HG02642 (cell line): Measurements from ENCODE around the gene TNFRSF4.

Experiments used
- ATAC-seq: cut with Tn5 transposase; IDR thresholded peaks from one replicate; pipeline ENCODE4 v1.9.1; 2021; ENCODE audit warnings: mild to moderate bottlenecking; ENCODE audit not compliant: unreplicated experiment, poor library complexity

The TNFRSF4 gene

DNA sequence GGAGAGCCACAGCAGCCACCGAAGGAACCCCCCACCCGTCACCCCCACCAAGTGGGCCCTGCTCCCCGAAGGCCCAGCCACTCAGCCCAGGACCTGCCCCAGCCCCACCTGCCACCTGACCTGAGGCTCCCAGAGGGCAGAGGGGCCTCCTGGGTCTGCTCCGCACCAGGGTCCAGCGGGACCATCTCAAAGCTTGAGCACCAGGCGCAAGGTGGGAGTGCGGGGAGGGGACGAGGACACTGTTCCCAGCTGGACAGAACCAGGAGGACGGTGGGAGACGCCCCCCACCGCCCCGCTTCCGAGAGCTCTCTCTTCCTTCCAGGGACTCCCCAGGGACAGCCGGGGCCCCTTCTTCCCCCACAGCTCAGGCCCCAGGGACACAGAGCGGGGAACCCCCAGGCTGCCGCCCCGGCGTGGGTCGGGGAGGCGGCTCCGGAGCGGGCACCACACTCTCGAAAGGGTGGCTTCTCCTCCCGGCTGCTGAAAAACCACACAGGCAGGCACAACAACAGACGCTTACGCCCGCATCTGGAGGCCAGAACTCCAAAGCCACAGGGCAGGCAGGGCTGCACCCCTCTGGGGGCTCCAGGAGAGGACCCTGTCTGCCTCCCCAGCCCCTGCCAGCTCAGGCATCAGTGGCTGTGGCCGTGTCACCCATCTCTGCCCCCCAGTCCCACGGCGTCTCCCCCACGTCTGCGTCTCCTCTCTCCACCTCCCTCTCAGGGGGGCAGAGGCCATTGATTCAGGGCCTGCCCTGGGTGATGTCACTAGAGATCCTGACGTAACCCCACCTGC lies 42.2 kb downstream of the TNFRSF4 start:
- ATAC-seq: no peak

DNA sequence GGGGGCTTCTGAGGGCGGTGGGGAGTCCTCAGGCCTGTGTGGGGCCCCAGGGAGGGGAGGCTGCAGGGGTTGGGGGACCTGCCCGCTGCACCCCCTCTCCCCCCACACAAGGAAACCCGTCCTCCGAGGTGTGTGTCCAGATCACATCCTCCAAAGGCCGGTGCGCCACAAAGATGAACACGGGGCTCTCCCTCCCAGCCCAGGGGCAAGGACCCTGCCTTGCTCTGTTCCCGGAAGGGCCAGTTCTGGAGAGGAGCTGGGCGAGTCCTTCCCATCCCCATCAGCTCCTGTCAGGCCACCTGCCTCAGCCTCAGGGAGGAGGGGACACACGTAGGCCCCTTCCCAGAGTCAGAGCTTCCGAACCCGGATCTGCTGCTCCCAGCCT lies 42.8 kb downstream of the TNFRSF4 start:
- no peak for ATAC-seq

DNA sequence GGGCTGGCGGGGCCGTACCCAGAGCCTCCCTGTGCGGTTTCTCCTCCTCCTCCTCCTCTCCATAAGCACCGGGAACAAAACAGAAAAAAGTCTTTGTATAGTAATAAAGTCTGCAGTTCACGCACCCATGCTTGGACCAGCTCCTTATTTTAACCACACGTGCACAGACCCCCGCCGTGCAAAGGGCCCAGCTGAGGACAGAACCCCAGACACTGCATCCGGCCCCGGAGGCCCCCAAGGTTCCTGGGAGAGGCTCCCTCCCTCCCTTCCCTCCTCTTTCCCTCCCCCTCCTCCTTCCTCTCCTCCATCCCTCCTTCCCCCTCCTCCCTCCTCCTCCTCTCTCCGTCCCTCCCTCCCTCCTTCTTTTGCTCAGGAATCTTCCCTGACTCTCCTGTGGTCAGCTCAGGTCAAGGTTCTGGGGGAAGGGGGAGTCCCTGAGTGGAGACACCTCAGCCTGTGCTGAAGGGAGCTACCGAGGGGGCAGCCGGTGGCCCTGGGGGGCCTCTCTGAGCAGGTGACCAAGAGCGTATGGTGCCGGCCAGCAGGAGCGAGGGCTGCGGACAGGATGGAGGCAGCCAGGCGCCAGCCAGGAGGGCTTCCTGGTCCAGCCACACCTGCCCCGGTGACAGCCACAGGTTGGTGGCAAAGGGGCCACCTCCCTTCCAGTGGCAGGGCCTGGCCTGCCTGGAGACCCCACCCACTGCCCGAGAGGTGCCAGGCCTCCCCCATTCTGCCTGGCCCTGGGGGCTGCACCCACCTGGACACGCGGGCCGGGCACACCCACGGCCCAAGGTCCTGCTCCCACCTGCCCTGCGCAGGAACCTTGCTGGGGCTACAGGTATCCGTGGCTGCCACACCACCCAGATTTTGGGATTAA lies 43.5 kb downstream of the TNFRSF4 start:
- no peak for ATAC-seq

DNA sequence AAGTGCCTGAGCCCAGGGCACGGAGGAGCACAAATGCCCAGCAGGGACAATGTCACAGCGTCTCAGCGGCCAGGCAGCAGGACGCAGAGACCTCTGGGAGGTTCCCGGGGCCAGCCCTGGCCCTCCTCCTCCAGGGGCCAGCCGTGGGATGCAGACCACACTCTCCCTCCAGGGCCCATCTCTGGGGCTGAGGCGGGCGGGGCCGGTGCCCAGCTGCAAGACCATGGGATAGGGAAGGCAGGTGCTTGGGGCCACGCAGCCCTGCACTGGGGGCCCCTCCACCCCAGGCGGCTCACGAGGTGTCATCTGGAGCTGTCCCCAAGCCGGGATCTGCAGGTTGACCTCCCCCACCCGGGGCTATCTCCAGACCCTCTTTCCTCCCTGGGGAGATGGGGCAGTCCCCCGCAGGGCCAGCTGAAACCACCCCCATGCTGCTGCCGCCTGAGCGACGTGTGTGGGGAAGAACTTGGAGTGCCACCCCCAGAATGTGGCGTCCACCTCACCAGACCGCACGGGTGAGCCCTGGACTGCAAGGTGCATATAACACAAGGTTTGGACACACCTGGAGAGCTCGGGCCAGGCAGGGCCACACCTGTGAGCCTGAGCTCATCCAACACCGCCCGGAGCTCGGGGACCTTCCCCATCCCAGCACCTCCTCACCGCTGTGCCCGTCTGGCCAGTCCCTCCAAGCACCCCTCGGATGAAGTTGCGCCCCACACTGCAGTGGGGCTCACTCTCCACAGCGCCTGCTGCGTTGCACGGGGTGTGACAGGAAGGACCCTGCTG lies 44.3 kb downstream of the TNFRSF4 start:
- no peak for ATAC-seq

DNA sequence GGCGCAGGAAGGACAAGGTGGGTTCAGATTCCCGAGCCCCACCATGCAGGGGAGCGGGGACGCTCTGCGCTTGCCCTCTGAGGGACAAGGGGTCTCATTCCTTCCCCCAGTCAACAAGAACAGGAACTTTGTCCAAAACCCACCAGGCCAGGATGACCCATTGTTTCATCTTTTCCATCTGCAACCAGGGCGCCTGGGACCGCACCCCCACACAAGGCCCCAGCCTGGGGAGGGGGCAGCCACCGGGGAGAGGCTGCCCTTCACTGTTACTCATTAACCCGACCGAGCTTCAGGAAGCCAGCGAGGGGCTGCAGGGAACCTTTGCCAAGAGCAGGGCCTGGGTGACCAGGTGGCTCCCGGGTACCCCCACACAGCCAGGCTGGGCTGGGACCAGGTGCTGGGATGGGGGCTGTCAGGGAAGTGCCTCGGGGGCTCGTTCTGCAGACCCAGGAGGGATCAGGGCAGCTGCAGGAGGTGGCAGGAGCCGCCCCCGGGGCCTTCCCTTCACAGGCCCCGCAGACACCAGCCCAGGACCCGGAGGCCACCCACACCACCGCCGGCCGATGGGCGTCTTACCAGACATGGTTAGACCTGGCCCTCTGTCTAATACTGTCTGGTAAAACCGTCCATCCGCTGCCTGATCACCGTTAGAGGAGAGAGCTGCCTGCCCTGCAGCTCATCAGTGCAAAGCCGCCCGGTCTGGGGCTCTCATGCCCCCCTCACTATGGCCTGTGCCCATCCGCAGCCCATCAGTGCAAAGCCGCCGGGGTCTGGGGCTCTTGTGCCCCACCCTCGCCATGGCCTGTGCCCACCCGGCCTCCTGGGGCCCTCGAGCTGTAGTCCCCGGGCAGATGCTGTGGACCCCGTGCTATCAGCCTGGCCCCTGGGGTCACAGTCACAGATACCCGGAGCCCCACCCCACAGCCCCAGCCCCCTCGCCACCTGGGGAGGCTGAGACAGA lies 45.2 kb downstream of the TNFRSF4 start:
- no peak for ATAC-seq

DNA sequence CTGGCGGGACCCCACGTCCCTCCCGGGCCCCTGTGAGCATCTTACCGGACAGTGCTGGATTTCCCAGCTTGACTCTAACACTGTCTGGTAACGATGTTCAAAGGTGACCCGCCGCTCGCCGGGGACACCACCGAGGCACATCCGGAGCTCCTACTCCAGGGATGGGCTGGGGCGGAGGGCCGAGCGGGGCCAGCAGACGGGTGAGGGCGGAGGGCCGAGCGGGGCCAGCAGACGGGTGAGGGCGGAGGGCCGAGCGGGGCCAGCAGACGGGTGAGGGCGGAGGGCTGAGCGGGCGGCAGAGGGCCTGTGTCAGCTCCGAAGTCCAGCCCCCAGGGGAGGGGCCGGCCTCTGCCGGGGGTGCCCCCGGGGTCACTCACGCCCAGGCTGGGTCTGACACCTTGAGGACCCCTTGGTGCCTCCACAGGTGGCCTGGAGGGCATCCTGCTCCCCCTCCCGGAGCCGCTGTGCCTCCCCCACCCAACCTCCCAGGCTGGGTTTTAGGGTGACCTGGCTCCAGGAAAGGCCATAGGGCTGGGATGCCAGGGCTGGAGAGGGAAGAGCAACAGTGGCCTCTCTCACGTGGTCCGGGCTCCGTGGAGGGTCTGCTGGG lies 46.0 kb downstream of the TNFRSF4 start:
- ATAC-seq: no peak

DNA sequence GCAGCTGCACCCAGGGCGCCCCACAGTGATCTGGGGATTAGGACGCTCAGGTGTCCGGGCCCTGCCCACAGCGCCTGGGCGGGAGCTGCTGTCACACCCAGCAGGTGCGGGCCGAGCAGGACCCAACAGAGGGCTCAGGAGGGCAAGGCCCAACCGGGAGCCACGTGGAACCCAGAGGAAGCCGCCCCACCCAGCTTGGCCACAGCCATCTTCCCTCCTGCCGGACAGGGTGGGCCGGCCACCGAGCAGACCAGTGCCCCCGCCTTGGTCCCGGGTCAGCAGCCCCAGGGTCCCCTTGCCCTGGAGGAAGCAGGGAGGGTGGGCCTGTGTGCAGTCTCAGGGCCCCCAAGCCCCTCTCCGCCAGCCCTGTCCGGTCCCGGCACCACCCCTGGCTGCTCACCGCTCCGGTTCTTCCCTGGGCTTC lies 46.5 kb downstream of the TNFRSF4 start:
- ATAC-seq: no peak

DNA sequence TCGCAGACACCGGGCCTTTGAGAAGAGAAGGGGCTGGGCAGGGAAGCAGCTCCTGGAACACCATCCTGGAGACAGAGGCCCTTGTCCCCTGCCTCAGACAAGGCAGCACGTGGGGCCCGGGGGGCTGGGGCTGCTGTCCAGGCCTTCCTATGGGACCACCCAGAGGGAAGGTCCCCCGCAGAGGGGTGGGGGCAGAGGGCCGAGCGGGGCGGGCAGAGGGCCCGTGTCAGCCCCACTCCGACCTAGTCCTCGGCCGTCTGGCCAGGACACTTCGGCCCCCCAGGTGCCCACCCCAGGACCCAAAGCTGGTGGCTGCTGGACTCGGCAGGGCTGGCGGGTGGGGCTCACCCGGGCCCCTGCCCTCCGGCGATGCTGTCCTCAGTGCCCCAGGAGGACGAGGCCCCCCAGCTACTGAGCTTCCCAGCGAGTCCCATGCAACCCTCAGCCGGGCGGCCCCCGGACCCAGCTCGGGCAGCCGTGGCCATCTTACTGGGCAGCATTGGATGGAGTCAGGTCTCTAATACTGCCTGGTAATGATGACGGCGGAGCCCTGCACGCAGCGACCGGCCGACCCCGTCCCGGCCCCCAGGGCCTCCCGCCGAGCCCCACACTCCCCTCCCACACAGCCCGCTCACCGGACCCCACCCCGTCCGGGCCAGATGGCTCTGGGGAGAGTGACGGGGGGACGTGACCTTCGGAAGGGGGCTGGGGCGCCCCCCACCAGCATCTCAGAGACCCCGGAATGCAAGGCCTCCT lies 47.1 kb downstream of the TNFRSF4 start:
- ATAC-seq: no peak

DNA sequence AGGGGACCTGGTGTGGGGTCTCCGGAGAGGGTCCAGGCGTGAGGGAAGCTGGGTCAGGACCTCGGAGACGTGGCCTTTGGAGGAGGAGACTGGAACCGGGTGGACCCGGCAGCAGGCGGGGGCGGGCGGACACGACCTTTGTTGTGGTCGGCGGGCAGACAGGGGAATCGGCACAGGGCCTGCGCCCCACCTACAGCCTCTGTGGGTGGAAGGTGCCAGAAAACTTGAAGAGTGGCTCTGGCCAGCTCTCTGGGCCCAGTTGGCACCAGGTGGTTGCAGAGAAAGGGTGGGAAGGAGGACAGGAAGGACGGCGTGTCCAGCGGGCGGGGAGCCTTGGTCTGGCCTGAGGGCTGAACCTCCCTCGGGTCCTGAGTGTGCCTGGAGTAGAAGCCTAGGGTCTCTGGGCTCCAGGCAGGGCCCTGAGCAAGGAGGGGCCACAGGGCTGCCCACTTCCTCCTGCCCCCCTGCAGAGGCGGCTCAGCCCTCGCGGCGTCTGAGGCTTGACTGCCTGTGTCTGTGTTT lies 48.0 kb downstream of the TNFRSF4 start:
- ATAC-seq: no peak

DNA sequence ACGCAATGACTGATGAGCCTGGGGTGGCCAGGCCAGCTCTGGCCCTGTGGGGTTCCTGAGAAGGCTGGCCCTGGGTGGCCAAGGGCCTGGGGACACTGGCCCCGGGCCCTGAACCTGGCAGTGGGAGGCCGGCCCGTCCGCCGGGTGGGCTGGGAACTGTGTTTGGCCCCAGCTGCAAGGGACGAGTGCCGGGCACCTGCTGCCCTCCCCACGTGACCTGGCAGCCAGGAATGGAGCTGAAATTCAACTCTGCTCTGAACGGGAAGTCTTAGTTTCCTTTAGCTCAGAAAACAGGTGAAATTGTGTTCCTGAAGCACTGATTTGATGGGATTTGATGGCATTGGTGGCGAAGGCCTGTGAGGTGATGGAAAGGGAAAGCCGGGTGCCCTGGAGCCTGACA lies 48.5 kb downstream of the TNFRSF4 start:
- ATAC-seq: no peak

DNA sequence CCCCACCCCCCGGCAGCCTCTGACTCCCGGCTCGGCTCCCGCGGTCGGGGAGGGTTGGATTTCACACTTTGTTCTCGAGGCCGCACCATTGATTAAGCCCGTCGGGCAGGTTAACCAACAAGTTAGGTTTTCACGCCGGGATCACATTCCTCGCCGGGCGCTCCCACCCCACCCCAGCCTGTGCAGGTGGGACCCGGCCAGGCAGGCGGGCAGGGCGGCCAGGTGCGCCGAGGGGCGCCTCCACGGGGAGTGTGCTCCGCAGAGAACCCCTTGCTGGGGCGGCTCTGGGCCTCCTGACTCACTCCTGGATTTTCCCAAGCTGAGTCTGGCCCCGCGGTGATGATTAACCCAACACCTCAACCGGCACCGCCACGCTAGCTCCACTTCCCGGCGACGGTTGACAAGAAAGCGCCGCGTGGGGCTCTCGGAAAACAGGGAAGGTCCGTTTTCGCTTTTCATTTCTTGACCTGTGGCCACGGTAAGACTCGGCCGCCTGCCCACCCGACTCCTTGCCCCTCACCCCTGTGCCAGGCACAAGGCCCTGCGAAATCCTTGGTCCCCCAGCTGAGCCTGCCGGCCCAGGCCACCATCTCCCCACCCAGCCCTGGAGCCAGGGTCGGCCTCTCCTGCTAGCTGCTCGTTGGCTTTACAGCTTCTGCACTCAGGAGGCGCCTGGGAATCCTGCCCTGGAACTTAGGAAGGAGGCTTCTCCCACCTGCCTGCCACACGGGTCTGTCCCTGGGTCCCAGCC lies 49.1 kb downstream of the TNFRSF4 start:
- ATAC-seq: no peak

DNA sequence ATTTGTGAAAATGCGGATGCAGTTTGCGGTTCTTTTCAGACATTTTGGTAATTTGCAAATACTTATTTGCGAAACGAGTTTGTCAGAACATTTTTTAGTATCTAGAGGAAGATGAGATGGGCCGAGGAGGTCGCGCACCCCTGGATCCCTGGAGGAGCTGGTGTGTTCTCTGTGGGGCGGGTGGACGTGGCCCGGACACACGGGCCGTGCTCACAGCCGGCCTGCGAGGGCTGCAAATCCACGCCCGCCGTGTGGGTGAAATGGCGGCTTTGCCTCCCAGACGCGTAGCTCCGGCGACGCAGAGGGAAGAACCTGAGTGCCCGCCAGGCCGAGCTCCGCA lies 49.6 kb downstream of the TNFRSF4 start:
- ATAC-seq: no peak

DNA sequence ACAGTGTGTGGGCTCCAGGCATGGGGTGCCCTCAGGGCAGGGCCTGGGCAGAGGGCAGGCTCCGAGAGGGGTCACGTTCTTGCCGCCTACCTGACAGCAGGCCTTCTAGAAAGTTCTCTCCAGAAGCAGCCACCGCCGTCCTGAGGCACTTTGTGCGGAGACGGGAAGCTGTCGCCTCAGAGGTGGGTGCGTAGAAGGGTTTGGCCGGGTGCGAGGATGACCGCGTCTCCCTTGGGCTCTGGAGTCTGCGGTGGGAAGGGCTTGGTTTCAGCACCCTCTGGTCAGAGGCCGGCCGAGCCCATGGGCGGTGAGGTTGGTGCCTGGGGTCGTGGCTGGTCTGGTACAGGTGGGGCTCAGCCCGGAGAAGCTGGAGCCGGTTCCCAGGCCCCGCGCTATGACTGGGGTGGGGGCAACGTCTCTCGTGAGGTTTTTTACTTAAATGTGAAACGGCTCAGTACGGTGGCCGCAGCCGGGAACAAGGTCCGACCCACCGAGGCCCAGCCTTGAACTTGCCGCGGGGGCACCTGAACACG lies 50.3 kb downstream of the TNFRSF4 start:
- ATAC-seq: no peak

DNA sequence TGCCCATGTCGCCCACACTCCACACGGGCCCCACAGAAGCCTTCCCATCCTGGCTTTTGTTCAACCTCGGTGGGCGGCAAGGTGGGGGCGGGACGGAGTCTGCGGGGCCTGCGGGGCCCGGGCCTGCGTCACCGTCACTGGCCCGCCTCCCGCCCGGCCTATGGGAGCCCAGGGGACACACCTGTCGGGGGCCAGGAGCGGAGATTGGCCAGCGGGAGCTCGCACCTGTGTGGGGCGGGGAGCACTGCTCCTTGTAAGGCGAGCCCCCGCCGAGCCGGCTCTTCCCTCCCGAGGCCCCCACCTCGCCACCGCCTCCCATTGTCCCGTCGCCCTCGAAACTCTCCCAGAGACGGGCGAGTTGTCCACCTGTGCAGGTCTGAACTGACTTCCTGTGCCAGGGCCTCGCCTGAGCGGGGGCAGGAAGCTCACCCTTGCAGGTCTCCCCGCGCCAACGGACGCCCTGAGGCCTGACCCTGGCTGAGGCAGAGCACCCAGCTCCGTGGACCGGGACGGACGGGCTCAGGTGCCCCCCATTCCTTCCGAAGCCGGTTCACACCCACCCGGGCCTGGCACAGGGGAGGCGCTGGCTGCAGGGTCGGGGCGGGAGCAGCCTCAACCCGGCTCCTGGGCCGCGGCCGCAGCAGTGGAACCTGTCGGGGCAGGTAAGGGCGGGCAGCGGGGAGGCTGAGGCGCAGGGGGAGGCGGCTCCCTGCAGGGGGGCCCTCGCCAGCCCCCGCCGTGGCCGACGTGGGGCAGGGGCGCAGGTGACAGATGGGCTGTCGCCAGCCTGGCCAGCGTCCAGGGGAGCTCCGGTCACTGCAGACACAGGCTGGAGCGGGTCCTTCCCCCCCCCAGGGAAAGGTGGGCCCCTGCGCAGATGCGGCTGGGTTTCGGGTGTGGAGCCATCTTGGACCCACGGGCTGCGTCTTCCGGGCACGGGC lies 51.1 kb downstream of the TNFRSF4 start:
- no peak for ATAC-seq

DNA sequence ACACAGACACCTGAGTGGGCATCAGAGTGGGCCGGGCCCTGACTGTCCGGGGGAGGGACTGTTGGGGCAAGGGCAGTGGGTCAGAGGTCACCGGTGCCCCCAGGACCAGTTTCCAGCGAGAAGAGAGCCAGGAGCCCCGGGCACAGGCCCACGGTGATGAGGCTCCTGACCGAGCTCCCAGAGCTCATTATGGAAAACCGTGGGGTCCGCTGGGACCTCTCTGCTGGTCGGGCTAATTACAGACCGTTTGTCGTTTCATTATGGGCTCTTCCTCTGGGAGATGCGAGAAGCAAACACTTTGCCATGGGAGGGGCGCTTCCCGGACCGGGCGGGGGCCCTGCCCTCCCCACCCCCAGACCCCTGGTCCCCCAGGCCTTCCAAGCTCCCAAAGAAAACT lies 52.3 kb downstream of the TNFRSF4 start:
- ATAC-seq: no peak
